CD4-positive, CD25-positive, alpha-beta regulatory T cell (primary cell): Measurements from ENCODE around the gene GTF3C2. TPM values are rescaled to one million over a fixed set of nuclear protein-coding genes. Genes with fewer than 3 reads are reported as not detected.
"Not testable (repeated sequence)": the region's sequence is repeated elsewhere in the genome, so short reads cannot be mapped to it uniquely, and the experiment has no call there.

Source experiments
- ATAC-seq, 2 donors: fragments of 150-1000 bp; cut with Tn5 transposase; one replicate each; pipeline ENCODE4 v1.10.0; 2021; ENCODE audit warnings: low read depth in 2 of 2, moderate number of reproducible peaks in 2 of 2, moderate library complexity in 1 of 2
- DNase-seq, 3 donors: peaks; one replicate each; pipeline versions ENCODE4 v3.0.0 to v3.0.0-alpha.2; 2012 to 2022; ENCODE audit warnings: mixed read lengths in 1 of 3
- H3K27ac ChIP-seq: one replicate; pipeline ENCODE4 v1.7.0; 2013; ENCODE audit warnings: mild to moderate bottlenecking, low read length; ENCODE audit not compliant: insufficient read depth, poor library complexity, severe bottlenecking
- H3K27me3 ChIP-seq: one replicate; pipeline ENCODE4 v1.7.0; 2013; ENCODE audit warnings: low read length; ENCODE audit not compliant: control insufficient read depth, insufficient read depth
- H3K36me3 ChIP-seq: one replicate; pipeline ENCODE4 v1.7.0; 2013; ENCODE audit warnings: mild to moderate bottlenecking, low read length, moderate library complexity; ENCODE audit not compliant: control insufficient read depth, insufficient read depth
- H3K4me1 ChIP-seq: 2 replicates; pipeline ENCODE4 v1.7.0; 2013; ENCODE audit warnings: mild to moderate bottlenecking, low read length; ENCODE audit not compliant: insufficient read depth, control insufficient read depth, poor library complexity, severe bottlenecking
- H3K4me3 ChIP-seq: one replicate; pipeline ENCODE4 v1.7.0; 2013; ENCODE audit warnings: low read depth, mild to moderate bottlenecking, low read length, moderate library complexity
- H3K9me3 ChIP-seq, 2 experiments: 1 replicate in 1 of 2; 2 replicates in 1 of 2; pipeline ENCODE4 v1.7.0; 2013; ENCODE audit warnings: low read length in 2 of 2, mild to moderate bottlenecking in 1 of 2, moderate library complexity in 1 of 2; ENCODE audit not compliant: control insufficient read depth in 2 of 2
- H3K27ac Mint-ChIP-seq, 3 donors: one replicate each; pipeline ENCODE4 v1.8.0; 2020 to 2022; ENCODE audit warnings: mild to moderate bottlenecking in 3 of 3, mixed read lengths in 3 of 3, moderate library complexity in 2 of 3
- H3K27me3 Mint-ChIP-seq: one replicate; pipeline ENCODE4 v1.8.0; 2022; ENCODE audit warnings: mild to moderate bottlenecking, mixed read lengths
- H3K36me3 Mint-ChIP-seq: one replicate; pipeline ENCODE4 v1.8.0; 2020; ENCODE audit warnings: mixed read lengths
- H3K4me1 Mint-ChIP-seq, 4 donors: one replicate each; pipeline ENCODE4 v1.8.0; 2020 to 2022; ENCODE audit warnings: mixed read lengths in 4 of 4, mild to moderate bottlenecking in 1 of 4
- H3K4me3 Mint-ChIP-seq, 4 donors: one replicate each; pipeline ENCODE4 v1.8.0; 2020 to 2022; ENCODE audit warnings: mild to moderate bottlenecking in 4 of 4, mixed read lengths in 4 of 4, moderate library complexity in 3 of 4
- H3K9me3 Mint-ChIP-seq, 7 donors: one replicate each; pipeline ENCODE4 v1.8.0; 2020 to 2022; ENCODE audit warnings: mixed read lengths in 7 of 7, mild to moderate bottlenecking in 3 of 7, moderate library complexity in 2 of 7
- polyA plus RNA-seq, 4 donors: library from polyadenylated mRNA; unstranded; fragments of 300-500 nt; fragmentation: Illumina TruSeq; gene quantifications; one replicate each; pipeline ENCODE4 v1.2.3, GENCODE V29; 2021
- total RNA-seq: library from RNA; stranded (reverse); gene quantifications from one replicate; pipeline ENCODE4 v1.2.3, GENCODE V29; 2022

The GTF3C2 gene
- total and polyA plus RNA-seq, 5 donors from 2014 or later = 27.5 to 52.8 (median 35.6) TPM

DNA sequence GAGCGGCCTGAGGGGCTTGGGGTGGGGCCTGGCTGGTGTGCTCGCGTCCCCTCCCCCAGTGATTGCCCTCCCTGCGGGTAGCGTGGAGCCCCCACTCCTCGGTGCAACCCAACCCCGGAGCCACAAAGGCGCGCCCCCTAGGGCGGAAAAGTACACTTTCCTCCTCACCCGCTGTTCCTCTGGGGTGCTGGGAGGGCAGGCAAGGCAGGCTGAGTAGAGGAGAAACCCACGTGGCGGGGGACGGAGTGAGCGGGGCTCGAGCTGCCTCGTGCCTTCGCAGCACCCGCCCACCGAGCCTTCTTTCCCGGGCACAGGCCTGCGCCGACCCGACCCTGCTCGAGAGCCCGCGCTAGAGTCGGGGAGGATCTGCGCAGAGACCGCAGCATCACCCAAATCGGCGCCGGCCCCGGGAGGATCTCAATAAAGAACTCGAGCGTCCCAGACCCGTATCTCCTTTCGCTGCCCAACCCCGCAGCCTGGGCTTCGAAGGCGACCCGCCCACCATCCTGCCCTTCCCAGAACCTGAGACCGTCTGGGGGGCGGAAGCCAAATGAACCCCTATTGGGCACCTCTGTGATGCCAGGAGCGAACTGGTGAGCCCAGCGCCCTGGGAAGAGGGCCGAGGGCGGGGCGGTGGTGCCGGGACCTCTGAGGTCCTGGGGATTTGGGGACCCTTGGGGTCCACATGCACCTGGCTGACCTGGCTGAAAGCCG lies 49.8 kb downstream of the GTF3C2 start:
- Mint-ChIP-seq H3K4me3 (peak overlapping the region in 3 of 4 donors; percentile 29 to 74 (median 73)), H3K27ac (no peak overlapping the region), H3K27me3 (peaks cover 19% of the 10 kb centered on the region), H3K4me1 (peaks cover 3 to 16% (median 10%) of the 10 kb centered on the region in 4 donors), H3K9me3 (no peaks in the 10 kb centered on the region), H3K36me3 (peaks cover 19% of the 10 kb centered on the region)
- H3K4me3 ChIP-seq = no peak overlapping the region
- H3K4me1 ChIP-seq = peaks cover 18% of the 10 kb centered on the region
- peak; percentile 21 to 33 for ATAC-seq
- DNase-seq = peak in 1 of 3 donors; percentile 40
- H3K27me3 ChIP-seq = no peaks in the 10 kb centered on the region
- no peaks in the 10 kb centered on the region for H3K9me3 ChIP-seq
- no peak overlapping the region for H3K27ac ChIP-seq
- peaks cover 4% of the 10 kb centered on the region for H3K36me3 ChIP-seq

DNA sequence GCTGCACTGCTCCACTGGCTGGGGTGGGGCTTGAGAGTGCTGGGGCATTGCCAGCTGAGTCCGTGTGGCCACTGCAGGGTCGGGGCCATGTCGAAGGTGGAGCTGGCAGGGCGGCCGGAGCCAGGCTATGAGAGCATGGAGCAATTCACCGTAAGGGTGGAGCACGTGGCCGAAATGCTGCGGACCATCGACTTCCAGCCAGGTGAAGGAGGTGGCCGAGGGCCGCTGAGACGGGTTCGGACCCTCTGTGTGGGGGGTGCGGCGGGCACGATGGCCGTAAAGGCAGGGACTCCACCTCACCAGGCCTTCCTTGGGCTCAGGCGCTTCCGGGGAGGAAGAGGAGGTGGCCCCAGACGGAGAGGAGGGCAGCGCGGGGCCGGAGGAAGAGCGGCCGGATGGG lies 50.4 kb downstream of the GTF3C2 start:
- peaks cover 3 to 16% (median 10%) of the 10 kb centered on the region in 4 donors for H3K4me1 Mint-ChIP-seq
- H3K9me3 Mint-ChIP-seq = no peaks in the 10 kb centered on the region
- Histone ChIP-seq H3K36me3 (peaks cover 4% of the 10 kb centered on the region), H3K27ac (no peak overlapping the region), H3K27me3 (no peaks in the 10 kb centered on the region), H3K4me1 (peaks cover 18% of the 10 kb centered on the region), H3K4me3 (no peak overlapping the region), H3K9me3 (no peaks in the 10 kb centered on the region)
- H3K27ac Mint-ChIP-seq = no peak overlapping the region
- peaks cover 19% of the 10 kb centered on the region for H3K27me3 Mint-ChIP-seq
- no peak for ATAC-seq
- H3K4me3 Mint-ChIP-seq = peak overlapping the region in 1 of 4 donors; percentile 74
- peaks cover 13% of the 10 kb centered on the region for H3K36me3 Mint-ChIP-seq
- no peak for DNase-seq

DNA sequence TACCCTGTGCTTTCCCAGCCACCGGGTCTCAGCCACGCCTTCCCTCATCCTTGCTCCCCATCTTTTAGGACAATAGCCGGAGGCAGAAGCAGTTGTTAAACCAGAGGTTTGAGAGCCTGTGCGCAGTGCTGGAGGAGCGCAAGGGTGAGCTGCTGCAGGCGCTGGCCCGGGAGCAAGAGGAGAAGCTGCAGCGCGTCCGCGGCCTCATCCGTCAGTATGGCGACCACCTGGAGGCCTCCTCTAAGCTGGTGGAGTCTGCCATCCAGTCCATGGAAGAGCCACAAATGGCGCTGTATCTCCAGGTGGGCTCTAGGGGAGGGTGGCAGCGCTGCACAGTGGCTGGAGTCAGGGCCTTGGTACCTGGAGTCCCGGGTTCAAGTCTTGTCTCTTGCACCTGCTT lies 51.0 kb downstream of the GTF3C2 start:
- Mint-ChIP-seq H3K4me1 (peaks cover 3 to 16% (median 10%) of the 10 kb centered on the region in 4 donors), H3K36me3 (peaks cover 12% of the 10 kb centered on the region), H3K27ac (peak overlapping the region in 1 of 3 donors; percentile 79), H3K9me3 (no peaks in the 10 kb centered on the region), H3K4me3 (peak overlapping the region in 2 of 4 donors; percentile 48 to 62), H3K27me3 (peaks cover 19% of the 10 kb centered on the region)
- DNase-seq (no peak), ATAC-seq (no peak)
- Histone ChIP-seq H3K4me1 (peaks cover 18% of the 10 kb centered on the region), H3K4me3 (no peak overlapping the region), H3K27ac (no peak overlapping the region), H3K36me3 (peaks cover 4% of the 10 kb centered on the region), H3K9me3 (no peaks in the 10 kb centered on the region), H3K27me3 (no peaks in the 10 kb centered on the region)

DNA sequence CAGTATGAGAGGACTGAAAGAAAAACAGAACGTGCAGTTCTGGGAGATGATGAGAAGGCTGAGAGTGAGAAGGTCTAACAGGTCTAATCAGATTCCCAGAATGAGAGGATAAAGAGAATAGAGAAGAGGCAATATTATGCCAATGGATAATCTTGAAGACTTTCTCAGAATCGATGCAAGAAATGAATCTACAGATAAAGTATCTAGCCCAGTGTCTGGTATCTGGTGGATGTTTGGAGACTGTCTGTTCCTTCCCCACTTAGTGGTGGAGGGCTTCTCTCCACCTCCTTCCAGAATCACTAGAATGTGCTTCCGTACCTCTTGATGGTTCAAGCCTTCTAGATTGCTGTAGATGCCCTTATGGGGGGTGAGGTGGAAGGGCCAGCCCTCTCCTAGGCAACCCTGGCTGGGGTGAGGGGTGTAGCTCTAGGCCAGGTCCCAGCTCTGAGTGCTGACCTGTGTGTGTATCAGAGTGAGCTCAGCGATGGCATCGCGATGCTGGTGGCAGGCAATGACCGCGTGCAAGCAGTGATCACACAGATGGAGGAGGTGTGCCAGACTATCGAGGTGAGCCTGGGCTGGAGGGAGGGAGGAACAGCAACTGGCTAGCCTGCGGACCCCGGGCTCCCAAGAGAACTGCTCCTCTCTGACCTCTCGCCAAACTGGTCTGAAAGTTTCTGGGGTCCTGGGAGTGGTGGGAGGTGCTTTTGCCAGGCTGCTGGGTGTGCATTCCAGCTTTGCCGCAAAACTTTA lies 51.9 kb downstream of the GTF3C2 start:
- Mint-ChIP-seq H3K4me1 (peaks cover 3 to 14% (median 9%) of the 10 kb centered on the region in 4 donors), H3K9me3 (no peaks in the 10 kb centered on the region), H3K4me3 (peak overlapping the region in 2 of 4 donors; percentile 32 to 48), H3K27me3 (peaks cover 19% of the 10 kb centered on the region), H3K27ac (no peak overlapping the region), H3K36me3 (peaks cover 9% of the 10 kb centered on the region)
- peaks cover 2% of the 10 kb centered on the region for H3K36me3 ChIP-seq
- no peak overlapping the region for H3K4me3 ChIP-seq
- no peak for ATAC-seq
- H3K4me1 ChIP-seq = peaks cover 18% of the 10 kb centered on the region
- no peaks in the 10 kb centered on the region for H3K27me3 ChIP-seq
- DNase-seq = no peak
- H3K9me3 ChIP-seq = no peaks in the 10 kb centered on the region
- no peak overlapping the region for H3K27ac ChIP-seq

DNA sequence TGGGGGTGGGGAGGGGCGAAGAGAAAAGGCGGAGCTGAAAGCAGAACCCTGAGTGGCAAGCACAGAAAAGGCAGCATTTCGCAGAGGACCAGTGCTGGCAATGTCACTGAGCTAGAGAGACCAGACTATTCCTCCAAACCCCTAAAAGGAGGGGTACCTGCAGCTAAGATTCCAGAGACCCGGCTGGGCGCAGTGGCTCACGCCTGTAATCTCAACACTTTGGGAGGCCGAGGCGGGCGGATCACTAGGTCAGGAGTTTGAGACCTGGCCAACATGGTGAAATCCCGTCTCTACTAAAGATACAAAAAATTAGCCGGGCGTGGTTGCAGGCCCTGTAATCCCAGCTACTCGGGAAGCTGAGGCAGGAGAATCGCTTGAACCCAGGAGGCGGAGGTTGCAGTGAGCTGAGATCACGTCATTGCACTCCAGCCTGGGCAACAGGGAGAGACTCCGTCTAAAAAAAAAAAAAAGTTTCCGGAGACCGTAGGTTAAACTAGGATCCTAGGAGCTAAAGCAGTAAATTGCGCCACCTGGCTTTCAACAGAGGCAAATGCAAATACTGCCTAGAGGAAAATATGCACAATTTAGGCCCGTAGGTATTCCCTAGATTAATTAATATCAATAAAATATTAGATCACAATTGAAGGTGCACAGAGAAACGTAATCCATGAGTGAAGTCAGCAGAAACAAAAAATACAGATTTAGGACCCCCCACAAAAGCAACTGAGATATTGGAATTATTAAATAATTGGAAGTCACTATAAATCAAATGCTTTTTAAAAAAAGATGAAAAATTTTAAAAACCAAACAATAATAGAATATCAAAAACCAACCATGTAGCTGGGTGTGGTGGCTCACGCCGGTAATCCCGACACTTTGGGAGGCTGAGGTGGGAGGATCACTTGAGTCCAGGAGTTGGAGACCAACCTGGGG lies 53.2 kb downstream of the GTF3C2 start:
- peak overlapping the region; percentile 32 to 58 (median 48) for H3K27ac Mint-ChIP-seq
- peak; percentile 33 to 51 for ATAC-seq
- peak; percentile 30 to 69 (median 57) for DNase-seq
- H3K4me1 ChIP-seq = peaks cover 18% of the 10 kb centered on the region
- H3K4me1 Mint-ChIP-seq = peaks cover 3 to 8% (median 6%) of the 10 kb centered on the region in 4 donors
- no peaks in the 10 kb centered on the region for H3K36me3 ChIP-seq
- no peaks in the 10 kb centered on the region for H3K27me3 ChIP-seq
- H3K36me3 Mint-ChIP-seq = no peaks in the 10 kb centered on the region
- no peaks in the 10 kb centered on the region for H3K9me3 ChIP-seq
- peak overlapping the region; percentile 51 for H3K4me3 ChIP-seq
- H3K9me3 Mint-ChIP-seq = no peaks in the 10 kb centered on the region
- H3K27me3 Mint-ChIP-seq = peaks cover 19% of the 10 kb centered on the region
- peak overlapping the region; percentile 2 to 90 (median 79) for H3K4me3 Mint-ChIP-seq
- H3K27ac ChIP-seq = no peak overlapping the region

DNA sequence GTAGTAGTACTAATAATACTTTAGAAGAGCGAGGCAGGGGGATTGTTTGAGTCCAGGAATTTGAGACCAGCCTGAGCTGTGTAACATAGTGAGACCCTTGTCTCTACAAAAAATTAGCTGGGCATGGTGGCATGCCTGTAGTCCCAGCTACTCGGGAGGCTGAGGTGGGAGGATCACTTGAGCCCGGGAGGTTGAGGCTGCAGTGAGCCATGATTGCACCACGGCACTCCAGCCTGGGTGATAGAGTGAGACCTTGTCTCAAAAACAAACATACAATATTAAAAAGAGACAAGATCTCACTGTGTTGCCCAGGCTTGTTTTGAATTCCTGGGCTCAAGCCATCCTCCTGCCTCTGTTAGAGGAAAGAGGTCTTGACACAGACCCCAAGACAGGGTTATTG lies 56.0 kb downstream of the GTF3C2 start:
- not testable (repeated sequence) for H3K9me3 ChIP-seq, H3K36me3 Mint-ChIP-seq, H3K27me3 ChIP-seq, H3K4me1 ChIP-seq, H3K4me3 ChIP-seq, H3K4me3 Mint-ChIP-seq, DNase-seq, H3K36me3 ChIP-seq, H3K9me3 Mint-ChIP-seq, H3K27ac ChIP-seq, ATAC-seq, H3K4me1 Mint-ChIP-seq
- Mint-ChIP-seq H3K27ac (peak overlapping the region in 1 of 3 donors; percentile 46), H3K27me3 (peaks cover 27% of the 10 kb centered on the region)

DNA sequence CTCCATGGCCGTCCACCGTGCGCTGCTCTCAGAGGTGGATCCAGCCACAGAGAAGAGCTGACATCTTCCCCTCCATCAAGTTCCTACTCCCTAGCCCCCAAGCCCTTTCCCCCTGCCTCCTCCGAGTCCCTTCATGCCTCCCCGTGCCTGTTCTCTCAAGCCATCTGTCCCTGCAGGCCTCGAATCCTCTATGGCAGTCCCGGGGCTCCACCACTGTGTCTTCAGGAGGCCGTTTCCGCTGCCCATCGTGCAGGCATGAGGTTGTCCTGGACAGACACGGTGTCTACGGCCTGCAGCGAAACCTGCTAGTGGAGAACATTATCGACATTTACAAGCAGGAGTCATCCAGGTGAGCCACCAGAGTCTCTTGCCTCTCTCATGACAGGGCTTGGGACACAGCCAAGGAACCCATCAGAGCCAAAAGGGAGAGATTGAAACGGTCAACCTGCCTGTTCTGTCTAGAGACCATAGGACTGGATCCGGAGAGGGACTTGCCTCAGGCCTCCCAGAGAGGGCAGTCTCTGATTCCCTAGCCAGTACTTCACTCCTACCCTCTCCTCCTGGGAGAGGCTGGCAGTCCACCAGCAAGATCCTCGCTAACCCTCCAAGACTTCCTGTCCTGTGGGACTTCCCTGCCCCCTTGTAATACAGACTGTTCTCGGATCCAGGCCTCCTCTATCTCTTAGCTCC lies 58.0 kb downstream of the GTF3C2 start:
- no peaks in the 10 kb centered on the region for H3K36me3 Mint-ChIP-seq
- Histone ChIP-seq H3K27ac (no peak overlapping the region), H3K27me3 (peaks cover 3% of the 10 kb centered on the region), H3K9me3 (no peaks in the 10 kb centered on the region), H3K36me3 (no peaks in the 10 kb centered on the region), H3K4me1 (no peaks in the 10 kb centered on the region), H3K4me3 (no peak overlapping the region)
- H3K4me3 Mint-ChIP-seq = no peak overlapping the region
- peaks cover 3 to 8% (median 3%) of the 10 kb centered on the region in 4 donors for H3K4me1 Mint-ChIP-seq
- no peaks in the 10 kb centered on the region for H3K9me3 Mint-ChIP-seq
- DNase-seq = no peak
- no peak for ATAC-seq
- no peak overlapping the region for H3K27ac Mint-ChIP-seq
- peaks cover 16% of the 10 kb centered on the region for H3K27me3 Mint-ChIP-seq
